ENCODE data around the gene SMC3. TPM values are rescaled to one million over a fixed set of nuclear protein-coding genes. Genes with fewer than 3 reads are reported as not detected.
A peak's percentile ranks its signal among the peaks of the same experiment; 100 is the strongest.

Gene SMC3
- total RNA-seq (10 to 100 TPM in 4 of 5 donors, 1 to 10 TPM in 1; 9.3 to 40.6 (median 18.5) TPM), polyA plus RNA-seq (10 to 100 TPM; 10.1 to 12.4 (median 12.2) TPM)
- long read RNA-seq, donor 1: 0 reads
- long read RNA-seq, donor 2, full-length matches to known transcripts: 2 of 2 reads
- long read RNA-seq, donor 2, partial matches to known transcripts: 0 of 2 reads
- long read RNA-seq, donor 2, other reads (novel, unspliced or antisense): 0 of 2 reads
- long read RNA-seq, donor 3, partial matches to known transcripts: 6 of 6 reads
- long read RNA-seq, donor 3, other reads (novel, unspliced or antisense): 0 of 6 reads
- long read RNA-seq, donor 4: 0 reads
- long read RNA-seq, donor 5, partial matches to known transcripts: 8 of 8 reads
- long read RNA-seq, donor 5, other reads (novel, unspliced or antisense): 0 of 8 reads
- long read RNA-seq, donor 6, full-length matches to known transcripts: 4 of 47 reads
- long read RNA-seq, donor 6, partial matches to known transcripts: 43 of 47 reads
- long read RNA-seq, donor 6, other reads (novel, unspliced or antisense): 0 of 47 reads
- long read RNA-seq, donor 7, partial matches to known transcripts: 24 of 24 reads
- long read RNA-seq, donor 7, other reads (novel, unspliced or antisense): 0 of 24 reads
- long read RNA-seq, donor 8, partial matches to known transcripts: 7 of 7 reads
- long read RNA-seq, donor 8, other reads (novel, unspliced or antisense): 0 of 7 reads
- long read RNA-seq, donor 9, full-length matches to known transcripts: 1 of 13 reads
- long read RNA-seq, donor 9, partial matches to known transcripts: 12 of 13 reads
- long read RNA-seq, donor 9, other reads (novel, unspliced or antisense): 0 of 13 reads
- long read RNA-seq, donor 10: 0 reads

DNA sequence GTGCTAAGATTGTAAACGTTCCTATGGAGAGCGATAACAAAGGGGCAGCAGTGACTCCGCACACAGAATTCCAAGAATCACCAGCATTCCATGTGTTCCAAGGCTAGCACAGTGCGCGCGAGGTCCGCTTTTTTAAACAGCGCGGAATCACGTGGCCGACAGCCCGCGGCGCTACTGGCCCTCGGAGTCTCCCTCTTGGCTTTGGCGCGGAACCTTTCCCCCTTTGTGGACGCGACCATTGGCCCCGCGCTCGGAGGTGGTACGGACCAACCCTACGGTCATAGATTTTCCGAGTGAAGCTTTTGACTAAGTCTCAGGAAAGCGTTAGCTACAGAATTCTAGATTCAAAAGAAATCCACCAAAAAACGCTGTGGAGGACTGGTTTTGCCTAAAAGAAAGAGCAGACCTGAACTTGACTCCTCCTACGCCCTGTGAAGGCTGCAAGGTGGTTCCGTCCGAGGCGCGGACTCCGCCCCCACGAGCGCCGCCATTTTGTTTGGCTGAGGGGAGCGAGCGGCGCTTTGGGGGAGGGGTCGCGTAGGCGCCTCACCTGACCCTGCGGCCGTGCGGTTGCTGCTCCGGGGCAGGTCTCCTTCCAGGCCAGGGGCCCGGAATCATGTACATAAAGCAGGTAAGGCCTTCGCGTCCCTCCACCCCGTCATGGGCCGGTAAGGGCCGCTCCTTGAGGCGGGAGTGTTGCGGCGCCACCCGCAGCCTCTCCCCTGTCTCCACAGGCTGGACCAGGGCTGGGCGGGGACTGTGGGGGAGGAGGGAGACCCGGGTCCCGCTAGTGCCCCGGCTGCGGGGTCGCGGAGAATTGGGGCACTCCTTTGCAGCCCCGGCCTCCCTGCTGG lies at the start of gene SMC3:
Gene SMC3 (plus strand): TSS at position 495 of the 854 bp plus-strand sequence. CDS start 122 bp downstream, at position 617.
- Histone ChIP-seq H3K36me3 (no peaks in the 10 kb centered on the region), H3K27ac (peak within 1 kb of the TSS; percentile 82 to 95 (median 93)), H3K27me3 (no peaks in the 10 kb centered on the region), H3K9me3 (no peaks in the 10 kb centered on the region), H3K4me1 (peaks cover 12 to 49% (median 34%) of the 10 kb centered on the region in 4 donors), H3K4me3 (peak within 1 kb of the TSS; percentile 92 to 99 (median 96))
- no peak for TF ChIP-seq POLR2A (IDR thresholded peaks at IDR 0.05)
- no peak for TF ChIP-seq EP300 (IDR thresholded peaks at IDR 0.05)
- peak in 2 of 3 donors; percentile 52 to 58 for TF ChIP-seq POLR2AphosphoS5 (IDR thresholded peaks at IDR 0.05)
- TF ChIP-seq, protein P1, sequence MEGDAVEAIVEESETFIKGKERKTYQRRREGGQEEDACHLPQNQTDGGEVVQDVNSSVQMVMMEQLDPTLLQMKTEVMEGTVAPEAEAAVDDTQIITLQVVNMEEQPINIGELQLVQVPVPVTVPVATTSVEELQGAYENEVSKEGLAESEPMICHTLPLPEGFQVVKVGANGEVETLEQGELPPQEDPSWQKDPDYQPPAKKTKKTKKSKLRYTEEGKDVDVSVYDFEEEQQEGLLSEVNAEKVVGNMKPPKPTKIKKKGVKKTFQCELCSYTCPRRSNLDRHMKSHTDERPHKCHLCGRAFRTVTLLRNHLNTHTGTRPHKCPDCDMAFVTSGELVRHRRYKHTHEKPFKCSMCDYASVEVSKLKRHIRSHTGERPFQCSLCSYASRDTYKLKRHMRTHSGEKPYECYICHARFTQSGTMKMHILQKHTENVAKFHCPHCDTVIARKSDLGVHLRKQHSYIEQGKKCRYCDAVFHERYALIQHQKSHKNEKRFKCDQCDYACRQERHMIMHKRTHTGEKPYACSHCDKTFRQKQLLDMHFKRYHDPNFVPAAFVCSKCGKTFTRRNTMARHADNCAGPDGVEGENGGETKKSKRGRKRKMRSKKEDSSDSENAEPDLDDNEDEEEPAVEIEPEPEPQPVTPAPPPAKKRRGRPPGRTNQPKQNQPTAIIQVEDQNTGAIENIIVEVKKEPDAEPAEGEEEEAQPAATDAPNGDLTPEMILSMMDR (IDR thresholded peaks at IDR 0.05): no peak
- 0 to 1% (median 0%) methylated on average over 56 to 64 of the region's 64 CpGs for WGBS, 5 donors
- DNase-seq: peak; percentile 89 to 97
- intact Hi-C loops (cut with DNase I; ENCODE audit: low total_unique reads): no loop called here

DNA sequence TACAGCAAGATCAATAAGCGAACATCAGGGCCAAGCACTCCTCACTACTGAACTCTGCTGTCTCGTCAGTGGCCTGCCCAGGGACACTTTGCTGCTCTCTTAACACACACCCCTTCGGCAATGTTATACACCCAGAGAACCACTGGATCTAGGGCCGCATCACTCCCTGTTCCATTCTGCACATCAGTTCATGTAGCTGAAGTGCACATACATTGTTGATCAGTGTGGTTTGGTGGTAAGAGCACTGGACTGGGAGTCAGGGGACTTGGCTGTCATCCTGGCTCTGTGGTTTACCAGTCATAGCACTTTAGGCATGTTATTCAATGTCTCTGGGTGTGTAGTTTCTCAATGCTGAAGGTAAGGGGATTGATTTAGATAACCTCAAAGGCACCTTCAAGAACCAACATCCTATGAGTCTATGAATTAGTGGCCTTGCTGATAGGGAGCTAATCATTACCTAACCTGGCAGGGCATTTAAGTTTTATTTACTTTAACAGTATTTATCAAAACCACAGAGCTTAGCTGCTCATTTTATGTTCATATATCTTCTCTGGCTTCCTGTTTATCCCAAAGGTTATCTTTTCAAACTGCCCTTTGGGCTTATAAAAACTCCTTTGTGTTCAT lies 45.0 kb upstream of the SMC3 start:
- Histone ChIP-seq H3K36me3 (no peaks in the 10 kb centered on the region), H3K4me3 (no peak overlapping the region), H3K27ac (peak overlapping the region in 1 of 5 donors; percentile 34), H3K9me3 (no peaks in the 10 kb centered on the region), H3K4me1 (peaks cover 0 to 7% (median 0%) of the 10 kb centered on the region in 4 donors), H3K27me3 (peaks cover 0 to 9% (median 0%) of the 10 kb centered on the region in 3 donors)
- TF ChIP-seq POLR2AphosphoS5 (IDR thresholded peaks at IDR 0.05): peak in 2 of 3 donors; percentile 59 to 68
- no peak for TF ChIP-seq EP300 (IDR thresholded peaks at IDR 0.05)
- WGBS, 5 donors: 36 to 78% (median 49%) methylated on average over 4 of the region's 4 CpGs
- intact Hi-C loops (cut with DNase I; ENCODE audit: low total_unique reads): no loop called here
- peak in 1 of 2 donors; percentile 85 for DNase-seq

DNA sequence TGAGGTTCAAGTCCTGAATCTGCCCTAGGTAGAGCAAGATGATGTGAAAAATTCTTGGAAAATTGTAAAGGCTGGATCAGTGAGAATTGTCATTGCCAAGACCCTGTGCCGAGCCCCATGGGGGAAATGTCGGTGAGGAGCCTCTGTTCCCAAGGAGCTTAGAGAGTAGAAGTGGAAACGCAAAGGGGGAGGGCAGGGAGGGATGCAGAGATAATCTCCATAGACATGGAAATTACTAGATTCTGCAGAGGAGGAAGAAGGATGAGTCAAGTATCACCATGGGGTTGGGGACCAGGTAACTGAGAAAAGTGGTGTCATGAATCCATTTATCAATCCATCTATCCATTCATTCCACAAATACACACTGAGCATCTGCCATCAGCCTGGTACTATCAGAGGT lies 43.8 kb upstream of the SMC3 start:
- Histone ChIP-seq H3K4me1 (peaks cover 0 to 7% (median 0%) of the 10 kb centered on the region in 4 donors), H3K9me3 (no peaks in the 10 kb centered on the region), H3K27me3 (peaks cover 0 to 14% (median 0%) of the 10 kb centered on the region in 3 donors), H3K27ac (no peak overlapping the region), H3K36me3 (no peaks in the 10 kb centered on the region), H3K4me3 (no peak overlapping the region)
- TF ChIP-seq POLR2AphosphoS5 (IDR thresholded peaks at IDR 0.05): no peak
- TF ChIP-seq POLR2A (IDR thresholded peaks at IDR 0.05): no peak
- no peak for TF ChIP-seq EP300 (IDR thresholded peaks at IDR 0.05)
- TF ChIP-seq, protein P1 (IDR thresholded peaks at IDR 0.05): no peak
- WGBS, 5 donors: 84 to 91% (median 87%) methylated on average over 3 of the region's 3 CpGs
- intact Hi-C loops (cut with DNase I; ENCODE audit: low total_unique reads): no loop called here
- DNase-seq: no peak

DNA sequence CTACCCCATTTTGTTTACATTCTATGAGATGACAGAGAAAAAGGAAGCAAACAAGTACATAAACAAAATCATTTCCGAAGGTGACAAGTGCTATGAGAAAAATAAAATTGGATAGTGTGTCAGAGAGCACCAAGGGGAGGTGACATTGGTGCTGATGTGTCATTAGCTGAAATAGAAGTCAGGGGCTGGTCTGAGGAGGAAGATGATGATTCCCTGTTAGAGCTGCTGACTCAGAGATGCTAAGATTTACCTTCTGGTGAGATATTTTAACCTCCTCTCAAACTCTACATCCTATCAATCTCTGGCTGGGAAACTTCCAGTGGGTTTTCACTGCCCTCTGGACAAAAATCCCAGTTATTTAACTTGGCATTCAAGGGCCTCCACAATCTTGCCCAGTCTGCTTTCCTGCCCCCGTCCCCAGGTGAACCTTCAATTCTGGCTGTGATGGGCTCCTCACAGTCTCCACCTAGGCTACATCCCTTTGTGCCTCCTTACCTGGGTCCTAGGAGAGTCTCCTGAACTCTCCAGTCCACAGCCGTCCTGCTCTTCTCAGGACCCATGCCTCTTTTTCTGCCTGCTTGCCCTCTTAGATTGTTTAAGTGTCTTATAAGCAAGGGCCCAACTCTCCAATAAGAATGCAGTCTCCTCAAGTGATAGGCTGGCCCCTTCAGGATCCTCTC lies 43.2 kb upstream of the SMC3 start:
- TF ChIP-seq POLR2AphosphoS5 (IDR thresholded peaks at IDR 0.05): no peak
- TF ChIP-seq POLR2A (IDR thresholded peaks at IDR 0.05): no peak
- peaks cover 0 to 7% (median 0%) of the 10 kb centered on the region in 4 donors for H3K4me1 ChIP-seq
- peaks cover 0 to 16% (median 0%) of the 10 kb centered on the region in 3 donors for H3K27me3 ChIP-seq
- H3K9me3 ChIP-seq: no peaks in the 10 kb centered on the region
- intact Hi-C loops (cut with DNase I; ENCODE audit: low total_unique reads): no loop called here
- H3K27ac ChIP-seq: no peak overlapping the region
- DNase-seq: no peak
- H3K4me3 ChIP-seq: no peak overlapping the region
- WGBS, 5 donors: 71 to 82% (median 72%) methylated on average over 3 of the region's 3 CpGs
- no peaks in the 10 kb centered on the region for H3K36me3 ChIP-seq
